Peyer's patch (tissue), 4 donors: ENCODE measurements around the gene ZNF827.

ENCODE experiments used
- POLR2A ChIP-seq, 2 donors: fragments of 450-650 bp; IDR thresholded peaks; one replicate each; pipeline ENCODE4 v1.5.1; 2017; ENCODE audit warnings: antibody characterized with exemption in 2 of 2, mild to moderate bottlenecking in 2 of 2, moderate library complexity in 2 of 2
- TF ChIP-seq, protein P1 (sequence below), 6 experiments: fragments of 450-650 bp in 4 of 6; fragments of 200-600 bp in 2 of 6; sonication (generic) in 1 of 6; IDR thresholded peaks; one replicate each; pipeline ENCODE4 v1.5.1; 2017 to 2019; ENCODE audit warnings: antibody characterized with exemption in 6 of 6, mild to moderate bottlenecking in 3 of 6, moderate library complexity in 1 of 6

- TF ChIP-seq, protein P1, sequence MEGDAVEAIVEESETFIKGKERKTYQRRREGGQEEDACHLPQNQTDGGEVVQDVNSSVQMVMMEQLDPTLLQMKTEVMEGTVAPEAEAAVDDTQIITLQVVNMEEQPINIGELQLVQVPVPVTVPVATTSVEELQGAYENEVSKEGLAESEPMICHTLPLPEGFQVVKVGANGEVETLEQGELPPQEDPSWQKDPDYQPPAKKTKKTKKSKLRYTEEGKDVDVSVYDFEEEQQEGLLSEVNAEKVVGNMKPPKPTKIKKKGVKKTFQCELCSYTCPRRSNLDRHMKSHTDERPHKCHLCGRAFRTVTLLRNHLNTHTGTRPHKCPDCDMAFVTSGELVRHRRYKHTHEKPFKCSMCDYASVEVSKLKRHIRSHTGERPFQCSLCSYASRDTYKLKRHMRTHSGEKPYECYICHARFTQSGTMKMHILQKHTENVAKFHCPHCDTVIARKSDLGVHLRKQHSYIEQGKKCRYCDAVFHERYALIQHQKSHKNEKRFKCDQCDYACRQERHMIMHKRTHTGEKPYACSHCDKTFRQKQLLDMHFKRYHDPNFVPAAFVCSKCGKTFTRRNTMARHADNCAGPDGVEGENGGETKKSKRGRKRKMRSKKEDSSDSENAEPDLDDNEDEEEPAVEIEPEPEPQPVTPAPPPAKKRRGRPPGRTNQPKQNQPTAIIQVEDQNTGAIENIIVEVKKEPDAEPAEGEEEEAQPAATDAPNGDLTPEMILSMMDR (IDR thresholded peaks at IDR 0.05), result no peak
- TF ChIP-seq POLR2A (IDR thresholded peaks at IDR 0.05), result no peak
Measured at GRCh38 chr4:145902522-145902921, 36.1 kb downstream of the ZNF827 start.
